HFF-Myc (cell line): ENCODE results near the gene MT1X.

Source experiments
- DNase-seq: peaks from one replicate; pipeline ENCODE4 v3.0.0-alpha.2; 2011; ENCODE audit warnings: low read depth; ENCODE audit errors: extremely low read depth
- H3K4me3 ChIP-seq: replicated peaks from 2 replicates; pipeline ENCODE4 v1.5.1; 2011; ENCODE audit warnings: low read depth, mild to moderate bottlenecking, control low read depth, low read length
- CTCF ChIP-seq: IDR thresholded peaks from 2 replicates; pipeline ENCODE4 v1.5.1; 2012; ENCODE audit warnings: mild to moderate bottlenecking, low read depth, low read length, control low read depth; ENCODE audit errors: missing control alignments

The MT1X gene

DNA sequence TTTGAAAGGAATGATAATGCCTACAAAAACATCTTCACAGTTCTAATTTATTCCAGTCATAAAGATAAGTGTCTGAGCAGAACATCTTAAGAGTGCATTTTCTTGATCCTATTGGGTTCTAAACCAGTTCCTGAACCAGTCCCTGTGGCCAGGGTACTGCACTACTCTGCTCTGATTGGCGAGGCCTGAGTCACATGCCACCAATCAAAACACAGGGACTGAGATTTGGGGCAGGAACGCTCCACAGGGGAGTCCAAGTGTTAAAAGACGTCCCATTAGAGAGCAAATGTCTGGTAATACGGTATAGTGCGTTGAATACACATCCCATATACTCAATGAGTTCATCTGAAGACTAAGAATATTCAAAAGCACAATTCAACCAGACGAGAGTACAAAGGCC is 44.7 kb downstream of the MT1X start:
- TF ChIP-seq CTCF: no peak
- DNase-seq: no peak
- no peak overlapping the region for H3K4me3 ChIP-seq

DNA sequence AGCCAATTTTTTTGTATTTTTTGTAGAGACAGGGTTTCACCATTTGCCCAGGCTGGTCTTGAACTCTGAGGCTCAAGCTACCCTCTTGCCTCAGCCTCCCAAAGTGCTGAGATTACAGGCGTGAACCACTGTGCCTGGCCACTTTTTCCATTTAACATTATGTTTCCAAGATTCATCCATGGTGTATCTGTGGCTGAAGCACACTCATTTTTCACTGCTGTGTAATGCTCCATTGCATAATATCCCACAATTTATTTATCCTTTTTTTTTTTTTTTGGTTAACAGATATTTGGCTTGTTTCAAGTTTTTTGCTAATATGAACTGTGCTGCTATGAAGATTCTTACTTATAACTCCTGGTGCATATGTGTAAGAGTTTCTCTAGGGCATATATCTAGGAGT is 45.8 kb downstream of the MT1X start:
- no peak for TF ChIP-seq CTCF
- no peak for DNase-seq
- H3K4me3 ChIP-seq: no peak overlapping the region

DNA sequence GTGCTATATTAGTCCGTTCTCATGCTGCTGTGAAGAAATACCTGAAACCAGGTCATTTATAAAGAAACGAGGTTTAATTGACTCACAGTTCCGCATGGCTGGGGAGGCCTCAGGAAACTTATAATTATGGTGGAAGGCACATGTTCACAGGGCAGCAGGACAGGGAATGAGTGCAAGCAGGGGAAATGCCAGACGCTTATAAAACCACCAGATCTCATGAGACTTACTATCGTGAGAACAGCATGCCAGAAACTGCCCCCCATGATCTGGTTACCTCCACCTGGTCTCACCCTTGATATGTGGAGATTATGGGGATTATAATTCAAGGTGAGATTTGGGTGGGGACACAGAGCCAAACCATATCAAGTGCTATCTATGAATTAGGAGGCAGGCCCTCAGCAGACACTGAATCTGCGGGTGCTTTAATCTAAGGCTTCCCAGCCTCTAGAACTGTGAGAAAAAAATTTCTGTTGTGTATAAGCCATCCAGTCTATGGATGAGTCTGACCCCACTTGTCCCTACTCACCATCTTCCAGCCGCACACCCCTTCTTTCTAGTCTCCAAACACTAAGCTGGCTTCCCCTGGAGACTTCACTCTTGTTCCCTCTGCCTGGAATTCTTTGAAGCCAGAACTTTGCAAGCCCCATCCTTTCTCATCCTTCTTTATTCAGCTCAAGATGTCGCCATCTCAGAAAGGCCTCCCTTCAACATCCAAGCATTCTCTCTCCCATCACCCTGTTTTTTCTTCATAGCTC is 46.9 kb downstream of the MT1X start:
- no peak for DNase-seq
- peak overlapping the region; percentile 99 for H3K4me3 ChIP-seq
- TF ChIP-seq CTCF: no peak

DNA sequence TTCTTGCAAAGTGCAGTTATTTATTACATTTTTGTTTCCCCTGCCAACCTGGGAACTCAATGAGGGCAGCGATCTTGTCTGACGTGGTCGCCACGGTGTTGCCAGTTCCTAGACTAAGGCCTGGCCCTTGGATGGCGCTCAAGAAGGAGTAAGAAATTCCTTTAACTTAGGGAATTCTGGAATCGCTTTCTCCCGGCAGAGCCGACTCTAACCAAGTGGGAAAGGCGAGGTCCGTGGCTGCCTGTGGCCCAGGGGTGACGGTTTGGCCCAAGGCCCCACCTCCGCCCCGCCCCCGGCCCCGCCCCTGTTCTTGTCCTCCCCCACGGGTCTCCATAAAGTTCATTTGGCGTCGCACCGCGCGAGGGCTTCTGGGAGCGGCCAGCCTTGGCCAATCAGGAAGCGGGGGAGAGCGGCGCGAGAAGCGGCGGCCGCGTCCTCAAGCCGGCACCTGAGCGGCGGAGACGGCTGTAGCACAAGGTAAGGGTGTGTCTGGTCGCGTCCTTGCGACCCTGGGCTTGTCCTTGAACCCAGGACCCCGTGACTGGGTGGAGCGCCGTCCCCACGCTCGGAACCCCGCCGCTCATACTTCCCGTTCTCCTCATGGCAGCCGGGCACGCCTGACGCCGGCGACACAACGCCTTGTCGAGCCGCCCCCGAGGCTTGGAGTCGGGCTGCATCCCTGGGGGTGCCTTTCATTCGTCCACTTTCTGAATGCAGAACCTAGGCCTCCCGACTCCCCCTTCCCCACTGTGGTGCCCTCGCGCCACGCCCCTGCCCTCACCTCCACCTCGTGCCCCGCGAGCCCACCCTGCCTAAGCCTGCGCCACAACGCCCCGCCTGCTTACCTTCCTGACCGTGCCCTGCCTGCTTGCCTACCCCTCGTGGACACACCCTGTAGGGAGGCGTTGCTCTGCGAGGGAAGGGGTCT is 47.7 kb downstream of the MT1X start, which contains the start of gene NUP93:
Gene NUP93 (plus strand): TSS at position 395 of the 928 bp plus-strand sequence. CDS start 18,119 bp downstream, outside the sequence.
- peak; percentile 65 for DNase-seq
- TF ChIP-seq CTCF: no peak
- peak within 1 kb of the TSS; percentile 99 for H3K4me3 ChIP-seq

GRCh38 chr16:56732366-56732765 is 50.1 kb downstream of the MT1X start:
- no peak overlapping the region for H3K4me3 ChIP-seq
- DNase-seq: no peak
- no peak for TF ChIP-seq CTCF

- TF ChIP-seq CTCF: no peak
- no peak for DNase-seq
- no peak overlapping the region for H3K4me3 ChIP-seq
These were observed 50.6 kb downstream of the MT1X start for GRCh38 chr16:56732832-56733231.
